ENCODE measurements around the gene UGT1A8. TPM values are rescaled to one million over a fixed set of nuclear protein-coding genes. Genes with fewer than 3 reads are reported as not detected.

Gene UGT1A8
- total and polyA plus RNA-seq, 2 experiments from 2014 or later, result 0.45 TPM; not detected in 1

GRCh38 chr2:233673896-233674295, 56.5 kb downstream of the UGT1A8 start:
- H3K27ac Mint-ChIP-seq, result no peak overlapping the region
- no peak overlapping the region for H2AFZ ChIP-seq
- H3K36me3 ChIP-seq (ENCODE audit: insufficient read depth), result no peaks in the 10 kb centered on the region
- no peaks in the 10 kb centered on the region; the same call in 1 of the 3 replicates for H3K9me3 Mint-ChIP-seq
- H3F3A ChIP-seq (replicated peaks; ENCODE audit: low read depth), result no peaks in the 10 kb centered on the region
- no peak overlapping the region for H3K4me3 Mint-ChIP-seq
- no peaks in the 10 kb centered on the region for H3K27me3 Mint-ChIP-seq (ENCODE audit: insufficient read depth, low read depth, poor library complexity)
- H3K4me1 Mint-ChIP-seq, result peaks cover 6% of the 10 kb centered on the region; the same call in 2 of the 3 replicates
- no peaks in the 10 kb centered on the region for H3K27me3 ChIP-seq (ENCODE audit: insufficient read depth)
- no peaks in the 10 kb centered on the region for H4K20me1 ChIP-seq (replicated peaks; ENCODE audit: insufficient read depth)
- H3K36me3 Mint-ChIP-seq (ENCODE audit: low read depth), result no peaks in the 10 kb centered on the region
- ATAC-seq (no peak), DNase-seq (ENCODE audit: low spot score) (no peak)
- H3K4me1 ChIP-seq (ENCODE audit: insufficient read depth), result no peaks in the 10 kb centered on the region; the same call in 1 of the 2 replicates
- TF ChIP-seq, protein P1, sequence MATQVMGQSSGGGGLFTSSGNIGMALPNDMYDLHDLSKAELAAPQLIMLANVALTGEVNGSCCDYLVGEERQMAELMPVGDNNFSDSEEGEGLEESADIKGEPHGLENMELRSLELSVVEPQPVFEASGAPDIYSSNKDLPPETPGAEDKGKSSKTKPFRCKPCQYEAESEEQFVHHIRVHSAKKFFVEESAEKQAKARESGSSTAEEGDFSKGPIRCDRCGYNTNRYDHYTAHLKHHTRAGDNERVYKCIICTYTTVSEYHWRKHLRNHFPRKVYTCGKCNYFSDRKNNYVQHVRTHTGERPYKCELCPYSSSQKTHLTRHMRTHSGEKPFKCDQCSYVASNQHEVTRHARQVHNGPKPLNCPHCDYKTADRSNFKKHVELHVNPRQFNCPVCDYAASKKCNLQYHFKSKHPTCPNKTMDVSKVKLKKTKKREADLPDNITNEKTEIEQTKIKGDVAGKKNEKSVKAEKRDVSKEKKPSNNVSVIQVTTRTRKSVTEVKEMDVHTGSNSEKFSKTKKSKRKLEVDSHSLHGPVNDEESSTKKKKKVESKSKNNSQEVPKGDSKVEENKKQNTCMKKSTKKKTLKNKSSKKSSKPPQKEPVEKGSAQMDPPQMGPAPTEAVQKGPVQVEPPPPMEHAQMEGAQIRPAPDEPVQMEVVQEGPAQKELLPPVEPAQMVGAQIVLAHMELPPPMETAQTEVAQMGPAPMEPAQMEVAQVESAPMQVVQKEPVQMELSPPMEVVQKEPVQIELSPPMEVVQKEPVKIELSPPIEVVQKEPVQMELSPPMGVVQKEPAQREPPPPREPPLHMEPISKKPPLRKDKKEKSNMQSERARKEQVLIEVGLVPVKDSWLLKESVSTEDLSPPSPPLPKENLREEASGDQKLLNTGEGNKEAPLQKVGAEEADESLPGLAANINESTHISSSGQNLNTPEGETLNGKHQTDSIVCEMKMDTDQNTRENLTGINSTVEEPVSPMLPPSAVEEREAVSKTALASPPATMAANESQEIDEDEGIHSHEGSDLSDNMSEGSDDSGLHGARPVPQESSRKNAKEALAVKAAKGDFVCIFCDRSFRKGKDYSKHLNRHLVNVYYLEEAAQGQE (IDR thresholded peaks at IDR 0.05; ENCODE audit: unreplicated experiment), result no peak
- TF ChIP-seq JUNB (IDR thresholded peaks at IDR 0.05; ENCODE audit: unreplicated experiment) (no peak), NANOG (IDR thresholded peaks at IDR 0.05; ENCODE audit: borderline replicate concordance) (no peak), EZH2 (IDR thresholded peaks at IDR 0.05; ENCODE audit: low read depth, unreplicated experiment) (no peak), EZH2phosphoT487 (IDR thresholded peaks at IDR 0.05; ENCODE audit: unreplicated experiment) (no peak), ZNF114 (CRISPR knock-in tag; IDR thresholded peaks at IDR 0.05) (no peak), POLR2AphosphoS5 (IDR thresholded peaks at IDR 0.05; ENCODE audit: low read depth) (no peak), CREB1 (CRISPR knock-in tag; IDR thresholded peaks at IDR 0.05; ENCODE audit: low read depth) (no peak), ZNF331 (CRISPR knock-in tag; IDR thresholded peaks at IDR 0.05; ENCODE audit: low read depth) (no peak), STAT1 (IDR thresholded peaks at IDR 0.05; ENCODE audit: unreplicated experiment) (no peak)
- TF ChIP-seq, protein P2, sequence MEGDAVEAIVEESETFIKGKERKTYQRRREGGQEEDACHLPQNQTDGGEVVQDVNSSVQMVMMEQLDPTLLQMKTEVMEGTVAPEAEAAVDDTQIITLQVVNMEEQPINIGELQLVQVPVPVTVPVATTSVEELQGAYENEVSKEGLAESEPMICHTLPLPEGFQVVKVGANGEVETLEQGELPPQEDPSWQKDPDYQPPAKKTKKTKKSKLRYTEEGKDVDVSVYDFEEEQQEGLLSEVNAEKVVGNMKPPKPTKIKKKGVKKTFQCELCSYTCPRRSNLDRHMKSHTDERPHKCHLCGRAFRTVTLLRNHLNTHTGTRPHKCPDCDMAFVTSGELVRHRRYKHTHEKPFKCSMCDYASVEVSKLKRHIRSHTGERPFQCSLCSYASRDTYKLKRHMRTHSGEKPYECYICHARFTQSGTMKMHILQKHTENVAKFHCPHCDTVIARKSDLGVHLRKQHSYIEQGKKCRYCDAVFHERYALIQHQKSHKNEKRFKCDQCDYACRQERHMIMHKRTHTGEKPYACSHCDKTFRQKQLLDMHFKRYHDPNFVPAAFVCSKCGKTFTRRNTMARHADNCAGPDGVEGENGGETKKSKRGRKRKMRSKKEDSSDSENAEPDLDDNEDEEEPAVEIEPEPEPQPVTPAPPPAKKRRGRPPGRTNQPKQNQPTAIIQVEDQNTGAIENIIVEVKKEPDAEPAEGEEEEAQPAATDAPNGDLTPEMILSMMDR (conservative IDR thresholded peaks at IDR 0.05; ENCODE audit: low read depth in 2 of 2), result no peak
- TF ChIP-seq, protein P3, sequence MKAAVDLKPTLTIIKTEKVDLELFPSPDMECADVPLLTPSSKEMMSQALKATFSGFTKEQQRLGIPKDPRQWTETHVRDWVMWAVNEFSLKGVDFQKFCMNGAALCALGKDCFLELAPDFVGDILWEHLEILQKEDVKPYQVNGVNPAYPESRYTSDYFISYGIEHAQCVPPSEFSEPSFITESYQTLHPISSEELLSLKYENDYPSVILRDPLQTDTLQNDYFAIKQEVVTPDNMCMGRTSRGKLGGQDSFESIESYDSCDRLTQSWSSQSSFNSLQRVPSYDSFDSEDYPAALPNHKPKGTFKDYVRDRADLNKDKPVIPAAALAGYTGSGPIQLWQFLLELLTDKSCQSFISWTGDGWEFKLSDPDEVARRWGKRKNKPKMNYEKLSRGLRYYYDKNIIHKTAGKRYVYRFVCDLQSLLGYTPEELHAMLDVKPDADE (IDR thresholded peaks at IDR 0.05), result no peak
- TF ChIP-seq, protein P4, sequence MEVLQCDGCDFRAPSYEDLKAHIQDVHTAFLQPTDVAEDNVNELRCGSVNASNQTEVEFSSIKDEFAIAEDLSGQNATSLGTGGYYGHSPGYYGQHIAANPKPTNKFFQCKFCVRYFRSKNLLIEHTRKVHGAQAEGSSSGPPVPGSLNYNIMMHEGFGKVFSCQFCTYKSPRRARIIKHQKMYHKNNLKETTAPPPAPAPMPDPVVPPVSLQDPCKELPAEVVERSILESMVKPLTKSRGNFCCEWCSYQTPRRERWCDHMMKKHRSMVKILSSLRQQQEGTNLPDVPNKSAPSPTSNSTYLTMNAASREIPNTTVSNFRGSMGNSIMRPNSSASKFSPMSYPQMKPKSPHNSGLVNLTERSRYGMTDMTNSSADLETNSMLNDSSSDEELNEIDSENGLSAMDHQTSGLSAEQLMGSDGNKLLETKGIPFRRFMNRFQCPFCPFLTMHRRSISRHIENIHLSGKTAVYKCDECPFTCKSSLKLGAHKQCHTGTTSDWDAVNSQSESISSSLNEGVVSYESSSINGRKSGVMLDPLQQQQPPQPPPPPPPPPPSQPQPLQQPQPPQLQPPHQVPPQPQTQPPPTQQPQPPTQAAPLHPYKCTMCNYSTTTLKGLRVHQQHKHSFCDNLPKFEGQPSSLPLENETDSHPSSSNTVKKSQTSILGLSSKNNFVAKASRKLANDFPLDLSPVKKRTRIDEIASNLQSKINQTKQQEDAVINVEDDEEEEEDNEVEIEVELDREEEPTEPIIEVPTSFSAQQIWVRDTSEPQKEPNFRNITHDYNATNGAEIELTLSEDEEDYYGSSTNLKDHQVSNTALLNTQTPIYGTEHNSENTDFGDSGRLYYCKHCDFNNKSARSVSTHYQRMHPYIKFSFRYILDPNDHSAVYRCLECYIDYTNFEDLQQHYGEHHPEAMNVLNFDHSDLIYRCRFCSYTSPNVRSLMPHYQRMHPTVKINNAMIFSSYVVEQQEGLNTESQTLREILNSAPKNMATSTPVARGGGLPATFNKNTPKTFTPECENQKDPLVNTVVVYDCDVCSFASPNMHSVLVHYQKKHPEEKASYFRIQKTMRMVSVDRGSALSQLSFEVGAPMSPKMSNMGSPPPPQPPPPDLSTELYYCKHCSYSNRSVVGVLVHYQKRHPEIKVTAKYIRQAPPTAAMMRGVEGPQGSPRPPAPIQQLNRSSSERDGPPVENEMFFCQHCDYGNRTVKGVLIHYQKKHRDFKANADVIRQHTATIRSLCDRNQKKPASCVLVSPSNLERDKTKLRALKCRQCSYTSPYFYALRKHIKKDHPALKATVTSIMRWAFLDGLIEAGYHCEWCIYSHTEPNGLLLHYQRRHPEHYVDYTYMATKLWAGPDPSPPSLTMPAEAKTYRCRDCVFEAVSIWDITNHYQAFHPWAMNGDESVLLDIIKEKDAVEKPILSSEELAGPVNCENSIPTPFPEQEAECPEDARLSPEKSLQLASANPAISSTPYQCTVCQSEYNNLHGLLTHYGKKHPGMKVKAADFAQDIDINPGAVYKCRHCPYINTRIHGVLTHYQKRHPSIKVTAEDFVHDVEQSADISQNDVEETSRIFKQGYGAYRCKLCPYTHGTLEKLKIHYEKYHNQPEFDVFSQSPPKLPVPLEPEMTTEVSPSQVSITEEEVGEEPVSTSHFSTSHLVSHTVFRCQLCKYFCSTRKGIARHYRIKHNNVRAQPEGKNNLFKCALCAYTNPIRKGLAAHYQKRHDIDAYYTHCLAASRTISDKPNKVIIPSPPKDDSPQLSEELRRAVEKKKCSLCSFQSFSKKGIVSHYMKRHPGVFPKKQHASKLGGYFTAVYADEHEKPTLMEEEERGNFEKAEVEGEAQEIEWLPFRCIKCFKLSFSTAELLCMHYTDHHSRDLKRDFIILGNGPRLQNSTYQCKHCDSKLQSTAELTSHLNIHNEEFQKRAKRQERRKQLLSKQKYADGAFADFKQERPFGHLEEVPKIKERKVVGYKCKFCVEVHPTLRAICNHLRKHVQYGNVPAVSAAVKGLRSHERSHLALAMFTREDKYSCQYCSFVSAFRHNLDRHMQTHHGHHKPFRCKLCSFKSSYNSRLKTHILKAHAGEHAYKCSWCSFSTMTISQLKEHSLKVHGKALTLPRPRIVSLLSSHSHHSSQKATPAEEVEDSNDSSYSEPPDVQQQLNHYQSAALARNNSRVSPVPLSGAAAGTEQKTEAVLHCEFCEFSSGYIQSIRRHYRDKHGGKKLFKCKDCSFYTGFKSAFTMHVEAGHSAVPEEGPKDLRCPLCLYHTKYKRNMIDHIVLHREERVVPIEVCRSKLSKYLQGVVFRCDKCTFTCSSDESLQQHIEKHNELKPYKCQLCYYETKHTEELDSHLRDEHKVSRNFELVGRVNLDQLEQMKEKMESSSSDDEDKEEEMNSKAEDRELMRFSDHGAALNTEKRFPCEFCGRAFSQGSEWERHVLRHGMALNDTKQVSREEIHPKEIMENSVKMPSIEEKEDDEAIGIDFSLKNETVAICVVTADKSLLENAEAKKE (CRISPR knock-in tag; IDR thresholded peaks at IDR 0.05), result no peak
- no peak overlapping the region for H3K4me2 ChIP-seq
- H3K27ac ChIP-seq (ENCODE audit: low read depth), result no peak overlapping the region
- H3K4me3 ChIP-seq, result no peak overlapping the region
- no peaks in the 10 kb centered on the region for H3K79me2 ChIP-seq (replicated peaks; ENCODE audit: insufficient read depth)
- H3K9me2 ChIP-seq (ENCODE audit: insufficient read depth), result no peaks in the 10 kb centered on the region
